ENCODE measurements around the gene ACVRL1.

The ACVRL1 gene

GRCh38 chr12:51867796-51868428 lies 39.4 kb upstream of the ACVRL1 start:
- Histone ChIP-seq H3K4me3 (ENCODE audit: low read length) (no peak overlapping the region), H3K36me3 (ENCODE audit: insufficient read depth, low read length) (no peaks in the 10 kb centered on the region), H3K27me3 (ENCODE audit: control insufficient read depth, insufficient read depth, low read length) (peaks cover 54% of the 10 kb centered on the region), H3K4me1 (ENCODE audit: control insufficient read depth, insufficient read depth, low read length) (peaks cover 19% of the 10 kb centered on the region), H3K9ac (ENCODE audit: low read depth, low read length) (no peak overlapping the region), H3K4me2 (ENCODE audit: low read length) (no peak overlapping the region), H3K9me3 (replicated peaks; ENCODE audit: low read length) (no peaks in the 10 kb centered on the region)

GRCh38 chr12:51868821-51869495 lies 38.3 kb upstream of the ACVRL1 start:
- peaks cover 56% of the 10 kb centered on the region for H3K27me3 ChIP-seq (ENCODE audit: control insufficient read depth, insufficient read depth, low read length)
- H3K9me3 ChIP-seq (replicated peaks; ENCODE audit: low read length): no peaks in the 10 kb centered on the region
- peak overlapping the region; percentile 71 for H3K4me3 ChIP-seq (ENCODE audit: low read length)
- H3K4me2 ChIP-seq (ENCODE audit: low read length): peak overlapping the region; percentile 95
- H3K9ac ChIP-seq (ENCODE audit: low read depth, low read length): peak overlapping the region; percentile 34
- peaks cover 16% of the 10 kb centered on the region for H3K4me1 ChIP-seq (ENCODE audit: control insufficient read depth, insufficient read depth, low read length)
- no peaks in the 10 kb centered on the region for H3K36me3 ChIP-seq (ENCODE audit: insufficient read depth, low read length)

- H3K36me3 ChIP-seq (ENCODE audit: insufficient read depth, low read length): no peaks in the 10 kb centered on the region
- H3K9ac ChIP-seq (ENCODE audit: low read depth, low read length): peak overlapping the region; percentile 34
- H3K27me3 ChIP-seq (ENCODE audit: control insufficient read depth, insufficient read depth, low read length): peaks cover 57% of the 10 kb centered on the region
- H3K4me3 ChIP-seq (ENCODE audit: low read length): peak overlapping the region; percentile 71
- H3K4me2 ChIP-seq (ENCODE audit: low read length): peak overlapping the region; percentile 95
- no peaks in the 10 kb centered on the region for H3K9me3 ChIP-seq (replicated peaks; ENCODE audit: low read length)
- H3K4me1 ChIP-seq (ENCODE audit: control insufficient read depth, insufficient read depth, low read length): peaks cover 11% of the 10 kb centered on the region
Measured at GRCh38 chr12:51869496-51869865, 37.8 kb upstream of the ACVRL1 start.

- peaks cover 52% of the 10 kb centered on the region for H3K27me3 ChIP-seq (ENCODE audit: control insufficient read depth, insufficient read depth, low read length)
- no peaks in the 10 kb centered on the region for H3K9me3 ChIP-seq (replicated peaks; ENCODE audit: low read length)
- no peaks in the 10 kb centered on the region for H3K36me3 ChIP-seq (ENCODE audit: insufficient read depth, low read length)
- peaks cover 7% of the 10 kb centered on the region for H3K4me1 ChIP-seq (ENCODE audit: control insufficient read depth, insufficient read depth, low read length)
- no peak overlapping the region for H3K4me2 ChIP-seq (ENCODE audit: low read length)
- H3K4me3 ChIP-seq (ENCODE audit: low read length): peak overlapping the region; percentile 71
- no peak overlapping the region for H3K9ac ChIP-seq (ENCODE audit: low read depth, low read length)
Measured at GRCh38 chr12:51869931-51870330, 37.4 kb upstream of the ACVRL1 start.

GRCh38 chr12:51870504-51870903 lies 36.8 kb upstream of the ACVRL1 start:
- Histone ChIP-seq H3K9me3 (replicated peaks; ENCODE audit: low read length) (no peaks in the 10 kb centered on the region), H3K4me3 (ENCODE audit: low read length) (no peak overlapping the region), H3K27me3 (ENCODE audit: control insufficient read depth, insufficient read depth, low read length) (peaks cover 50% of the 10 kb centered on the region), H3K36me3 (ENCODE audit: insufficient read depth, low read length) (no peaks in the 10 kb centered on the region), H3K4me2 (ENCODE audit: low read length) (no peak overlapping the region), H3K9ac (ENCODE audit: low read depth, low read length) (no peak overlapping the region), H3K4me1 (ENCODE audit: control insufficient read depth, insufficient read depth, low read length) (peaks cover 7% of the 10 kb centered on the region)

- Histone ChIP-seq H3K4me2 (ENCODE audit: low read length) (no peak overlapping the region), H3K4me1 (ENCODE audit: control insufficient read depth, insufficient read depth, low read length) (peaks cover 7% of the 10 kb centered on the region), H3K4me3 (ENCODE audit: low read length) (no peak overlapping the region), H3K9me3 (replicated peaks; ENCODE audit: low read length) (no peaks in the 10 kb centered on the region), H3K36me3 (ENCODE audit: insufficient read depth, low read length) (no peaks in the 10 kb centered on the region), H3K9ac (ENCODE audit: low read depth, low read length) (no peak overlapping the region), H3K27me3 (ENCODE audit: control insufficient read depth, insufficient read depth, low read length) (peaks cover 50% of the 10 kb centered on the region)
Measured at GRCh38 chr12:51871126-51871525, 36.2 kb upstream of the ACVRL1 start.

- H3K9ac ChIP-seq (ENCODE audit: low read depth, low read length): no peak overlapping the region
- H3K36me3 ChIP-seq (ENCODE audit: insufficient read depth, low read length): no peaks in the 10 kb centered on the region
- peaks cover 50% of the 10 kb centered on the region for H3K27me3 ChIP-seq (ENCODE audit: control insufficient read depth, insufficient read depth, low read length)
- no peak overlapping the region for H3K4me2 ChIP-seq (ENCODE audit: low read length)
- peaks cover 7% of the 10 kb centered on the region for H3K4me1 ChIP-seq (ENCODE audit: control insufficient read depth, insufficient read depth, low read length)
- H3K4me3 ChIP-seq (ENCODE audit: low read length): no peak overlapping the region
- H3K9me3 ChIP-seq (replicated peaks; ENCODE audit: low read length): no peaks in the 10 kb centered on the region
Measured at GRCh38 chr12:51871918-51872688, 35.2 kb upstream of the ACVRL1 start.

- Histone ChIP-seq H3K4me3 (ENCODE audit: low read length) (no peak overlapping the region), H3K9me3 (replicated peaks; ENCODE audit: low read length) (no peaks in the 10 kb centered on the region), H3K27me3 (ENCODE audit: control insufficient read depth, insufficient read depth, low read length) (peaks cover 50% of the 10 kb centered on the region), H3K36me3 (ENCODE audit: insufficient read depth, low read length) (no peaks in the 10 kb centered on the region), H3K4me2 (ENCODE audit: low read length) (no peak overlapping the region), H3K9ac (ENCODE audit: low read depth, low read length) (no peak overlapping the region), H3K4me1 (ENCODE audit: control insufficient read depth, insufficient read depth, low read length) (peaks cover 7% of the 10 kb centered on the region)
Measured at GRCh38 chr12:51872689-51872981, 34.7 kb upstream of the ACVRL1 start.

GRCh38 chr12:51873251-51873994 lies 33.9 kb upstream of the ACVRL1 start:
- peaks cover 7% of the 10 kb centered on the region for H3K4me1 ChIP-seq (ENCODE audit: control insufficient read depth, insufficient read depth, low read length)
- no peaks in the 10 kb centered on the region for H3K36me3 ChIP-seq (ENCODE audit: insufficient read depth, low read length)
- H3K9ac ChIP-seq (ENCODE audit: low read depth, low read length): no peak overlapping the region
- no peak overlapping the region for H3K4me3 ChIP-seq (ENCODE audit: low read length)
- no peaks in the 10 kb centered on the region for H3K9me3 ChIP-seq (replicated peaks; ENCODE audit: low read length)
- peaks cover 44% of the 10 kb centered on the region for H3K27me3 ChIP-seq (ENCODE audit: control insufficient read depth, insufficient read depth, low read length)
- no peak overlapping the region for H3K4me2 ChIP-seq (ENCODE audit: low read length)

- Histone ChIP-seq H3K4me2 (ENCODE audit: low read length) (no peak overlapping the region), H3K4me1 (ENCODE audit: control insufficient read depth, insufficient read depth, low read length) (peaks cover 2% of the 10 kb centered on the region), H3K9me3 (replicated peaks; ENCODE audit: low read length) (no peaks in the 10 kb centered on the region), H3K36me3 (ENCODE audit: insufficient read depth, low read length) (no peaks in the 10 kb centered on the region), H3K27me3 (ENCODE audit: control insufficient read depth, insufficient read depth, low read length) (peaks cover 38% of the 10 kb centered on the region), H3K9ac (ENCODE audit: low read depth, low read length) (no peak overlapping the region), H3K4me3 (ENCODE audit: low read length) (no peak overlapping the region)
Measured at GRCh38 chr12:51874000-51874399, 33.3 kb upstream of the ACVRL1 start.

GRCh38 chr12:51874486-51874885 lies 32.8 kb upstream of the ACVRL1 start:
- H3K4me2 ChIP-seq (ENCODE audit: low read length): no peak overlapping the region
- H3K27me3 ChIP-seq (ENCODE audit: control insufficient read depth, insufficient read depth, low read length): peaks cover 35% of the 10 kb centered on the region

More at GRCh38 chr12:51874486-51874885, 32.8 kb upstream of the ACVRL1 start:
- no peaks in the 10 kb centered on the region for H3K4me1 ChIP-seq (ENCODE audit: control insufficient read depth, insufficient read depth, low read length)
- no peaks in the 10 kb centered on the region for H3K9me3 ChIP-seq (replicated peaks; ENCODE audit: low read length)
- H3K36me3 ChIP-seq (ENCODE audit: insufficient read depth, low read length): no peaks in the 10 kb centered on the region
- no peak overlapping the region for H3K9ac ChIP-seq (ENCODE audit: low read depth, low read length)
- H3K4me3 ChIP-seq (ENCODE audit: low read length): no peak overlapping the region

All from skeletal muscle satellite cell (primary cell).